Loucy (cell line): ENCODE results near the gene EXOG.

Source experiments
- CTCF ChIP-seq: fragments of 200-600 bp; sonication (generic); conservative IDR thresholded peaks from 2 replicates; pipeline ENCODE4 v1.5.1; 2014; ENCODE audit warnings: mild to moderate bottlenecking, antibody characterized with exemption, low read length
- EZH2phosphoT487 ChIP-seq: fragments of 200-600 bp; IDR thresholded peaks from 2 replicates; pipeline ENCODE4 v1.6.1; 2018; ENCODE audit warnings: antibody characterized with exemption, mild to moderate bottlenecking, moderate library complexity, borderline replicate concordance

- no peak for TF ChIP-seq CTCF
- no peak for TF ChIP-seq EZH2phosphoT487
Observed at GRCh38 chr3:38465588-38466154, 30.5 kb upstream of the EXOG start.
